Naive thymus-derived CD4-positive, alpha-beta T cell (primary cell): ENCODE data around the gene SCN7A. TPM values are rescaled to one million over a fixed set of nuclear protein-coding genes. Genes with fewer than 3 reads are reported as not detected.

Experiments
- ATAC-seq: fragments of 150-1000 bp; cut with Tn5 transposase; 2 replicates; pipeline ENCODE4 v1.10.0; 2021; ENCODE audit warnings: mild to moderate bottlenecking, moderate library complexity
- CTCF ChIA-PET: fragments of 350-600 bp; sonication (Branson Sonifier 250); formaldehyde crosslinking; loops from one replicate; lab custom pipeline; 2021; ENCODE audit warnings: antibody characterized with exemption; lab: Charles Lee
- POLR2A ChIA-PET: fragments of 350-600 bp; sonication (Branson Sonifier 250); formaldehyde crosslinking; loops from one replicate; lab custom pipeline; 2021; ENCODE audit warnings: antibody characterized with exemption, inconsistent platforms; lab: Charles Lee
- DNase-seq, 9 donors: peaks; one replicate each; pipeline versions ENCODE4 v3.0.0 to v3.0.0-alpha.2; 2020 to 2022; ENCODE audit warnings: mixed read lengths in 1 of 9
- H3K27ac ChIP-seq: one replicate; pipeline ENCODE4 v1.7.0; 2013; ENCODE audit warnings: mild to moderate bottlenecking, low read depth, low read length, moderate library complexity
- H3K27me3 ChIP-seq, 2 donors: one replicate each; pipeline ENCODE4 v1.7.0; 2013; ENCODE audit warnings: low read length in 2 of 2, mild to moderate bottlenecking in 2 of 2, moderate library complexity in 2 of 2; ENCODE audit not compliant: control insufficient read depth in 2 of 2, insufficient read depth in 2 of 2
- H3K36me3 ChIP-seq, 3 experiments: 1 replicate in 2 of 3; 2 replicates in 1 of 3; pipeline ENCODE4 v1.7.0; 2013; ENCODE audit warnings: low read length in 3 of 3, mild to moderate bottlenecking in 3 of 3, moderate library complexity in 1 of 3; ENCODE audit not compliant: insufficient read depth in 3 of 3, control insufficient read depth in 2 of 3
- H3K4me1 ChIP-seq, 2 donors: one replicate each; pipeline ENCODE4 v1.7.0; 2013; ENCODE audit warnings: low read length in 2 of 2, mild to moderate bottlenecking in 2 of 2, moderate library complexity in 1 of 2; ENCODE audit not compliant: control insufficient read depth in 2 of 2, insufficient read depth in 2 of 2
- H3K4me3 ChIP-seq: 2 replicates; pipeline ENCODE4 v1.7.0; 2013; ENCODE audit warnings: mild to moderate bottlenecking, low read length
- H3K9me3 ChIP-seq, 3 experiments: 1 replicate in 2 of 3; 2 replicates in 1 of 3; pipeline ENCODE4 v1.7.0; 2013; ENCODE audit warnings: low read length in 3 of 3; ENCODE audit not compliant: control insufficient read depth in 2 of 3
- H3K27ac Mint-ChIP-seq, 9 donors: one replicate each; pipeline ENCODE4 v1.8.0; 2020 to 2022; ENCODE audit warnings: mixed read lengths in 9 of 9, mild to moderate bottlenecking in 8 of 9, moderate library complexity in 5 of 9, inconsistent platforms in 2 of 9
- H3K27me3 Mint-ChIP-seq, 5 donors: one replicate each; pipeline ENCODE4 v1.8.0; 2021 to 2022; ENCODE audit warnings: mixed read lengths in 5 of 5, mild to moderate bottlenecking in 1 of 5
- H3K36me3 Mint-ChIP-seq, 5 donors: one replicate each; pipeline ENCODE4 v1.8.0; 2020 to 2022; ENCODE audit warnings: mixed read lengths in 5 of 5, mild to moderate bottlenecking in 3 of 5, inconsistent platforms in 1 of 5
- H3K4me1 Mint-ChIP-seq, 7 donors: one replicate each; pipeline ENCODE4 v1.8.0; 2020 to 2022; ENCODE audit warnings: mixed read lengths in 7 of 7, mild to moderate bottlenecking in 3 of 7, inconsistent platforms in 1 of 7
- H3K4me3 Mint-ChIP-seq, 10 donors: one replicate each; pipeline ENCODE4 v1.8.0; 2020 to 2022; ENCODE audit warnings: mild to moderate bottlenecking in 10 of 10, mixed read lengths in 10 of 10, moderate library complexity in 6 of 10, inconsistent platforms in 2 of 10
- H3K9me3 Mint-ChIP-seq, 11 donors: one replicate each; pipeline ENCODE4 v1.8.0; 2020 to 2022; ENCODE audit warnings: mixed read lengths in 11 of 11, mild to moderate bottlenecking in 4 of 11, inconsistent platforms in 1 of 11, moderate library complexity in 1 of 11
- intact Hi-C, 2 donors: fragments of 100-400 bp; cut with micrococcal nuclease; formaldehyde crosslinking; loops; one replicate each; pipeline ENCODE4 v1.15.1; 2023
- polyA plus RNA-seq, 2 donors: library from polyadenylated mRNA; unstranded; fragments of 300-500 nt; fragmentation: Illumina TruSeq; gene quantifications; one replicate each; pipeline ENCODE4 v1.2.3, GENCODE V29; 2021
- total RNA-seq, 6 experiments: library from RNA in 5 of 6; stranded (reverse) in 5 of 6; gene quantifications; 1 replicate in 5 of 6; 2 replicates in 1 of 6; pipeline ENCODE4 v1.2.3 and lab custom pipeline; 2021 to 2026

SCN7A gene
- total and polyA plus RNA-seq, 7 experiments from 2014 or later, result 0.05 TPM; not detected in 6

DNA sequence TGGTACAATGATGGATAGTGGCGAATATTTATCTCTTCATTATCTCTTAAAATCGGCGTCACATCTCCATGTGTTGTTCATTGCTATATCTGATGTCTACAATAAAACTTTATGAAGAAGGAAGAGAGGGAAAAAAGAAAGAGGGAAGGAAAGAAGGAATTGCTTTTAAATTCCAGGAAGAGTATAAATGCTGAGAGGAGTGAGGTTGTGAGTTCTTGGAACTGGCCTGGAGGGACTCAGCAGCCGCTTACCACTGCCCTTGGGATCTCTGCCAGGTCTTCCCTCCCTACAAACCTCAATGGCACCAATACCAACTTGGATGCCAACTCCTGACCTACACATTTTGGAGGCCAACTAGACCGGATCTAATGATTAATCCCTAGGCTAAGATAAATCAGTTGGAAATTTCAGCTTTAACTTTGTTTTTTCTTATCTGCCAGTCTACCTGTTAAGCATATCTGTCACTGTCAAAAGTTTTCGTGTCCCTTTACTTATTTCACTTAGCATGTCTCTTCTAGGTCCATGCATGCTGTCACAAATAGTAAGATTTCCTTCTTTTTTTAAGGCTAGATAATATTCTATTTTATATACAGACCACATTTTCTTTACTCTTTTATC is 128.1 kb downstream of the SCN7A start:
- Mint-ChIP-seq H3K36me3 (no peaks in the 10 kb centered on the region), H3K27me3 (peaks cover 0 to 5% (median 0%) of the 10 kb centered on the region in 5 donors), H3K4me1 (no peaks in the 10 kb centered on the region), H3K4me3 (no peak overlapping the region), H3K27ac (no peak overlapping the region), H3K9me3 (no peaks in the 10 kb centered on the region)
- H3K4me3 ChIP-seq, result no peak overlapping the region
- ChIA-PET POLR2A (no interaction called here), CTCF (no interaction called here)
- H3K27ac ChIP-seq, result no peak overlapping the region
- DNase-seq (no peak), ATAC-seq (no peak)
- no peaks in the 10 kb centered on the region for H3K9me3 ChIP-seq
- no peaks in the 10 kb centered on the region for H3K27me3 ChIP-seq
- H3K4me1 ChIP-seq, result no peaks in the 10 kb centered on the region
- intact Hi-C loops, result no loop called here
- H3K36me3 ChIP-seq, result no peaks in the 10 kb centered on the region

- Histone ChIP-seq H3K36me3 (no peaks in the 10 kb centered on the region), H3K9me3 (no peaks in the 10 kb centered on the region), H3K4me1 (no peaks in the 10 kb centered on the region), H3K27ac (no peak overlapping the region), H3K27me3 (no peaks in the 10 kb centered on the region), H3K4me3 (no peak overlapping the region)
- no peak for ATAC-seq
- H3K4me3 Mint-ChIP-seq, result no peak overlapping the region
- ChIA-PET CTCF (no interaction called here), POLR2A (no interaction called here)
- intact Hi-C loops, result no loop called here
- no peak for DNase-seq
- no peaks in the 10 kb centered on the region for H3K9me3 Mint-ChIP-seq
- H3K36me3 Mint-ChIP-seq, result no peaks in the 10 kb centered on the region
- peaks cover 0 to 5% (median 0%) of the 10 kb centered on the region in 5 donors for H3K27me3 Mint-ChIP-seq
- H3K27ac Mint-ChIP-seq, result no peak overlapping the region
- no peaks in the 10 kb centered on the region for H3K4me1 Mint-ChIP-seq
These were observed 128.8 kb downstream of the SCN7A start for GRCh38 chr2:166365239-166365638.

DNA sequence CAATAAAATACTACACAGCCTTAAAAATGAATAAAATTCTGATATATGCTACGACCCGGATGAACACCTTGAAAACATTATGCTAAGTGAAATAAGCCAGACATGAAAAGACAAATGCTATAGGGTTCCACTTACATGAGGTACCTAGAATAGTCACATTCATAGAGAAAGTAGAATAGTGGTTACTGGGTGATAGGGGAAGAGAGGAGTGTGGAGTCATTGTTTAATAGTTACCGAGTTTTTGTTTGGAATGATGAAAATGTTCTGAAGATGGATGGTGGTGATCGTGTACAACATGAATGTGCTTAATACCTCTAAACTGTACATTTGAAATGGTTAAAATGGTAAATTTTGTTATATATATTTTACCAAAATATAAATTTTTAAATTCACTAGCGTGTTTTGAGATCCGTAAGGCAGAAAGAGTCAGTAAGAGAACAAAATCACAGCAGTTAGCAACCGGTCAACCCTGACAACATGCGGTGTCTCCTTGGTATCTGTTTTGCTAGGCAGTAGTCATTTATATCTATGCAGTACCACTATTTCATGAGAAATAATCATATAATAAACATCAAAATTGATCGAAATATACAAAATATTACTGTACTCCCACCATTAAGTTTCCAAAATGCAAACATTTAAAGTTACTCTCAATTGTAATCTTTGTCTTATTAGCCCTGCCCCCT is 129.4 kb downstream of the SCN7A start:
- Histone ChIP-seq H3K27me3 (no peaks in the 10 kb centered on the region), H3K9me3 (no peaks in the 10 kb centered on the region), H3K27ac (no peak overlapping the region), H3K4me1 (no peaks in the 10 kb centered on the region), H3K36me3 (no peaks in the 10 kb centered on the region), H3K4me3 (no peak overlapping the region)
- Mint-ChIP-seq H3K9me3 (no peaks in the 10 kb centered on the region), H3K27me3 (peaks cover 0 to 5% (median 0%) of the 10 kb centered on the region in 5 donors), H3K36me3 (no peaks in the 10 kb centered on the region), H3K4me3 (no peak overlapping the region), H3K4me1 (no peaks in the 10 kb centered on the region), H3K27ac (no peak overlapping the region)
- ATAC-seq (no peak), DNase-seq (no peak)
- ChIA-PET CTCF (no interaction called here), POLR2A (no interaction called here)
- intact Hi-C loops, result no loop called here

DNA sequence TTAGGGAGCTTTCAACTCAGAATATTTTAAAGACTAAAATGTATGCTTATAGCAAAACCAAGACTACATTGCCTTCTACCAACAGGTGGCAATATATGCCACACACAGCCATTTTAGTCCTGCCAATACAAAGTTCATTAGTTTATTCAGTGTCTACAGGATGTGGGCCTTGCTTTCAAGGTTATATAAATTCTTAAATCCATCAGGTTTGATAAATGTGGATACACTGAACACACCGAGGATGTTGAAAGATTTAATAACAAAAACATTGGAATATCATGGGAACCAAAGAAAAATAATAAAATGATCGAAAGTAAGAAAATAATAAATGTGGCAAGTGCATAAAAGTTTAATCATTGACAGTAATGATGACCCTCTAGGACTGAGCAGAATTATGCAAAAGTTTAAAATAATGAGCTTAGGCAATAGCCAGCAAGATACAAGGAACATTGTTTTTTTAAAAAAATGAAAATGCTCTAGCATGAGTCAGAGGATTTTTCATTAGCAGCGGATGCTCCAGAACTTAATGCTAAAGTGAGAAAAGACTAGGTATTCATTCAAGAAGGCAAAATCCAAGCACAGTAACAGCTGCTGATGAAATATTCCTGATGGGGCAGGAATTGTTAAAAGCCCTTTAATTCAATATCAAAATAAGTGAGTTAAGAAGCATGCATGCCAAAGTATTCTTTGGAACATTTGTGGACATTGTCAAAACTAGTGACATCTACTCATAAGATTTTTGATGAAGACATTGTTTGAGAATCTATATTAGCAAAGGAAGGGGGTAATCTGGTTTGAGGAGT is 132.5 kb downstream of the SCN7A start:
- Mint-ChIP-seq H3K36me3 (no peaks in the 10 kb centered on the region), H3K9me3 (peaks cover 0 to 7% (median 0%) of the 10 kb centered on the region in 11 donors), H3K27ac (no peak overlapping the region), H3K4me3 (no peak overlapping the region), H3K4me1 (no peaks in the 10 kb centered on the region), H3K27me3 (peaks cover 0 to 5% (median 0%) of the 10 kb centered on the region in 5 donors)
- DNase-seq (peak in 1 of 9 donors; percentile 9), ATAC-seq (no peak)
- Histone ChIP-seq H3K4me3 (no peak overlapping the region), H3K4me1 (no peaks in the 10 kb centered on the region), H3K27me3 (no peaks in the 10 kb centered on the region), H3K36me3 (no peaks in the 10 kb centered on the region), H3K9me3 (no peaks in the 10 kb centered on the region), H3K27ac (no peak overlapping the region)
- CTCF ChIA-PET, result no interaction called here
- POLR2A ChIA-PET, result interaction anchor here (0.8 kb wide), 1 partner anchor 27 kb away, joined by 4 read pairs; no protein-coding TSS in a partner anchor
- intact Hi-C loops, result loop anchor here in 1 of 2 donors (1.0 kb wide), 2 partner anchors 23 to 155 kb away; no protein-coding TSS in a partner anchor

- H3K4me3 Mint-ChIP-seq, result no peak overlapping the region
- ChIA-PET POLR2A (interaction anchor here (0.8 kb wide), 1 partner anchor 27 kb away, joined by 4 read pairs; no protein-coding TSS in a partner anchor), CTCF (no interaction called here)
- H3K9me3 Mint-ChIP-seq, result peaks cover 0 to 7% (median 0%) of the 10 kb centered on the region in 11 donors
- peaks cover 0 to 5% (median 0%) of the 10 kb centered on the region in 5 donors for H3K27me3 Mint-ChIP-seq
- ATAC-seq, result no peak
- H3K27ac Mint-ChIP-seq, result no peak overlapping the region
- Histone ChIP-seq H3K4me3 (no peak overlapping the region), H3K27me3 (no peaks in the 10 kb centered on the region), H3K9me3 (no peaks in the 10 kb centered on the region), H3K36me3 (no peaks in the 10 kb centered on the region), H3K27ac (no peak overlapping the region), H3K4me1 (no peaks in the 10 kb centered on the region)
- intact Hi-C loops, result loop anchor here in 1 of 2 donors (1.0 kb wide), 2 partner anchors 23 to 155 kb away; no protein-coding TSS in a partner anchor
- no peaks in the 10 kb centered on the region for H3K4me1 Mint-ChIP-seq
- no peak for DNase-seq
- H3K36me3 Mint-ChIP-seq, result no peaks in the 10 kb centered on the region
These were observed 133.1 kb downstream of the SCN7A start for GRCh38 chr2:166360906-166361305.

DNA sequence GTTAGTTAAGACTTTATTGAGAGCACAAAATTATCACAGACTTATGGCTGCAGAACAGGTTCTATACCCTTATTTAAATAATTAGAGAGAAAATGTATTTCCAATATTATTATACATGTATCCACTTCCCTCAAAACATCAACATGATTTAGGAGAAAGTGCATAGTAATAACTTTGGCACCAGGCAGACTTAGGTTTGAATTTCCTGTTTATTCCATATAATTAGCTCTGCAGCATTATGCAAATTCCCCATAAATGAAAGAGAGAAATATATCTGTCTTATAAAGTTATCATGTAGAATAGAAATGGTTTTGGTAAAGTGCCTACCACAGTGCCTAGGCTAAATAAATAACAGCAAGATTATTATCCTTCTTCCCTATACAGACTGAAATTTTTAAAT is 133.6 kb downstream of the SCN7A start:
- H3K27me3 ChIP-seq, result no peaks in the 10 kb centered on the region
- H3K36me3 ChIP-seq, result no peaks in the 10 kb centered on the region
- Mint-ChIP-seq H3K4me1 (no peaks in the 10 kb centered on the region), H3K27me3 (peaks cover 0 to 5% (median 0%) of the 10 kb centered on the region in 5 donors), H3K9me3 (peaks cover 0 to 7% (median 0%) of the 10 kb centered on the region in 11 donors), H3K4me3 (no peak overlapping the region), H3K36me3 (no peaks in the 10 kb centered on the region), H3K27ac (no peak overlapping the region)
- ATAC-seq (no peak), DNase-seq (no peak)
- no peaks in the 10 kb centered on the region for H3K9me3 ChIP-seq
- H3K27ac ChIP-seq, result no peak overlapping the region
- intact Hi-C loops, result no loop called here
- CTCF ChIA-PET, result no interaction called here
- H3K4me3 ChIP-seq, result no peak overlapping the region
- H3K4me1 ChIP-seq, result no peaks in the 10 kb centered on the region
- POLR2A ChIA-PET, result no interaction called here
